A549 (cell line): Measurements from ENCODE around the gene GRID2.

Source experiments
- CEBPB ChIP-seq, 2 experiments: fragments of >200 bp in 1 of 2; sonication (Bioruptor Twin) in 1 of 2; formaldehyde crosslinking in 1 of 2; IDR thresholded peaks; 2 replicates each; pipeline ENCODE4 v1.6.1; 2012 to 2016
- FOSB ChIP-seq: fragments of 250-450 bp; sonication (Bioruptor Pico); IDR thresholded peaks from 2 replicates; pipeline ENCODE4 v1.5.0; 2020; ENCODE audit warnings: mild to moderate bottlenecking, moderate library complexity
- JUNB ChIP-seq: fragments of >200 bp; sonication (Bioruptor Twin); formaldehyde crosslinking; IDR thresholded peaks from 2 replicates; pipeline ENCODE4 v1.6.1; 2016
- KDM5A ChIP-seq: fragments of 200-600 bp; sonication (generic); IDR thresholded peaks from 2 replicates; pipeline ENCODE4 v1.6.1; 2016; ENCODE audit warnings: antibody characterized with exemption, mild to moderate bottlenecking
- MAZ ChIP-seq: fragments of 150-350 bp; IDR thresholded peaks from 2 replicates; pipeline ENCODE4 v1.6.1; 2014; ENCODE audit warnings: antibody characterized with exemption, low read depth, low read length, borderline replicate concordance
- POLR2A ChIP-seq: IDR thresholded peaks from 2 replicates; pipeline ENCODE4 v1.6.1; 2012; ENCODE audit warnings: mild to moderate bottlenecking, low read length
- REST ChIP-seq: fragments of 200-600 bp; sonication (generic); IDR thresholded peaks from 2 replicates; pipeline ENCODE4 v1.6.1; 2016; ENCODE audit warnings: antibody characterized with exemption, mild to moderate bottlenecking, moderate library complexity
- RNF2 ChIP-seq: fragments of 200-600 bp; sonication (generic); IDR thresholded peaks from 2 replicates; pipeline ENCODE4 v1.6.1; 2016; ENCODE audit warnings: low read depth, mild to moderate bottlenecking, antibody characterized with exemption, moderate library complexity, borderline replicate concordance
- SREBF2 ChIP-seq: fragments of 450-650 bp; IDR thresholded peaks from 2 replicates; pipeline ENCODE4 v1.6.1; 2014; ENCODE audit warnings: mild to moderate bottlenecking, moderate library complexity
- TF ChIP-seq, protein P1 (sequence below): fragments of >200 bp; sonication (Bioruptor Twin); formaldehyde crosslinking; IDR thresholded peaks from 3 replicates; pipeline ENCODE4 v1.5.1; 2016
- TF ChIP-seq, protein P2 (sequence below): IDR thresholded peaks from 2 replicates; pipeline ENCODE4 v1.6.1; 2012
- TF ChIP-seq, protein P3 (sequence below): fragments of 150-350 bp; IDR thresholded peaks from 2 replicates; pipeline ENCODE4 v1.6.1; 2014; ENCODE audit warnings: low read depth, mild to moderate bottlenecking, low read length

DNA sequence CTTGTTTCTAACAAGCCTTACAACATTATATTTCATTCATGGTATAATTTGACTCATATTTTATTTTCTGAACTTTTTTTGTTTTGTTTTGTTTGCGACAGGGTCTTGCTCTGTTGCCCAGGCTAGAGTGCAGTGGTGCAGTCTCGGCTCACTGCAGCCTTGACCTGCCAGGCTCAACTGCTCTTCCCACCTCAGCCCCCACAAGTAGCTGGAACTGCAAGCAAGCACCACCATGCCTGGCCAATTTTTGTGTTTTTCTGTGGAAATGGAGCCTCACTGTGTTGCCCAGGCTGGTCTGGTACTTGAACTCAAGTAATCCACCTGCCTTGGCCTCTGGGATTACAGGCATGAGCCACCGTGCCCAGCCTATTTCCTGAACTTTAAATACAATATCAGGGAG, 42.5 kb downstream of the GRID2 start:
- TF ChIP-seq REST (no peak), CEBPB (IDR thresholded peaks at IDR 0.05) (no peak), POLR2A (no peak), MAZ (no peak), KDM5A (no peak), RNF2 (no peak), SREBF2 (no peak), FOSB (CRISPR knock-in tag) (no peak), JUNB (no peak)
- TF ChIP-seq, protein P1, sequence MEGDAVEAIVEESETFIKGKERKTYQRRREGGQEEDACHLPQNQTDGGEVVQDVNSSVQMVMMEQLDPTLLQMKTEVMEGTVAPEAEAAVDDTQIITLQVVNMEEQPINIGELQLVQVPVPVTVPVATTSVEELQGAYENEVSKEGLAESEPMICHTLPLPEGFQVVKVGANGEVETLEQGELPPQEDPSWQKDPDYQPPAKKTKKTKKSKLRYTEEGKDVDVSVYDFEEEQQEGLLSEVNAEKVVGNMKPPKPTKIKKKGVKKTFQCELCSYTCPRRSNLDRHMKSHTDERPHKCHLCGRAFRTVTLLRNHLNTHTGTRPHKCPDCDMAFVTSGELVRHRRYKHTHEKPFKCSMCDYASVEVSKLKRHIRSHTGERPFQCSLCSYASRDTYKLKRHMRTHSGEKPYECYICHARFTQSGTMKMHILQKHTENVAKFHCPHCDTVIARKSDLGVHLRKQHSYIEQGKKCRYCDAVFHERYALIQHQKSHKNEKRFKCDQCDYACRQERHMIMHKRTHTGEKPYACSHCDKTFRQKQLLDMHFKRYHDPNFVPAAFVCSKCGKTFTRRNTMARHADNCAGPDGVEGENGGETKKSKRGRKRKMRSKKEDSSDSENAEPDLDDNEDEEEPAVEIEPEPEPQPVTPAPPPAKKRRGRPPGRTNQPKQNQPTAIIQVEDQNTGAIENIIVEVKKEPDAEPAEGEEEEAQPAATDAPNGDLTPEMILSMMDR = no peak
- TF ChIP-seq, protein P2, sequence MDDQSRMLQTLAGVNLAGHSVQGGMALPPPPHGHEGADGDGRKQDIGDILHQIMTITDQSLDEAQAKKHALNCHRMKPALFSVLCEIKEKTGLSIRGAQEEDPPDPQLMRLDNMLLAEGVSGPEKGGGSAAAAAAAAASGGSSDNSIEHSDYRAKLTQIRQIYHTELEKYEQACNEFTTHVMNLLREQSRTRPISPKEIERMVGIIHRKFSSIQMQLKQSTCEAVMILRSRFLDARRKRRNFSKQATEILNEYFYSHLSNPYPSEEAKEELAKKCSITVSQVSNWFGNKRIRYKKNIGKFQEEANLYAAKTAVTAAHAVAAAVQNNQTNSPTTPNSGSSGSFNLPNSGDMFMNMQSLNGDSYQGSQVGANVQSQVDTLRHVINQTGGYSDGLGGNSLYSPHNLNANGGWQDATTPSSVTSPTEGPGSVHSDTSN = no peak
- TF ChIP-seq, protein P3, sequence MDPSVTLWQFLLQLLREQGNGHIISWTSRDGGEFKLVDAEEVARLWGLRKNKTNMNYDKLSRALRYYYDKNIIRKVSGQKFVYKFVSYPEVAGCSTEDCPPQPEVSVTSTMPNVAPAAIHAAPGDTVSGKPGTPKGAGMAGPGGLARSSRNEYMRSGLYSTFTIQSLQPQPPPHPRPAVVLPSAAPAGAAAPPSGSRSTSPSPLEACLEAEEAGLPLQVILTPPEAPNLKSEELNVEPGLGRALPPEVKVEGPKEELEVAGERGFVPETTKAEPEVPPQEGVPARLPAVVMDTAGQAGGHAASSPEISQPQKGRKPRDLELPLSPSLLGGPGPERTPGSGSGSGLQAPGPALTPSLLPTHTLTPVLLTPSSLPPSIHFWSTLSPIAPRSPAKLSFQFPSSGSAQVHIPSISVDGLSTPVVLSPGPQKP = no peak
